Measurements from ENCODE around the gene USO1. TPM values are rescaled to one million over a fixed set of nuclear protein-coding genes. Genes with fewer than 3 reads are reported as not detected.

USO1 gene
- total and polyA plus RNA-seq, 9 donors = 50.7 to 91.3 (median 70.8) TPM

DNA sequence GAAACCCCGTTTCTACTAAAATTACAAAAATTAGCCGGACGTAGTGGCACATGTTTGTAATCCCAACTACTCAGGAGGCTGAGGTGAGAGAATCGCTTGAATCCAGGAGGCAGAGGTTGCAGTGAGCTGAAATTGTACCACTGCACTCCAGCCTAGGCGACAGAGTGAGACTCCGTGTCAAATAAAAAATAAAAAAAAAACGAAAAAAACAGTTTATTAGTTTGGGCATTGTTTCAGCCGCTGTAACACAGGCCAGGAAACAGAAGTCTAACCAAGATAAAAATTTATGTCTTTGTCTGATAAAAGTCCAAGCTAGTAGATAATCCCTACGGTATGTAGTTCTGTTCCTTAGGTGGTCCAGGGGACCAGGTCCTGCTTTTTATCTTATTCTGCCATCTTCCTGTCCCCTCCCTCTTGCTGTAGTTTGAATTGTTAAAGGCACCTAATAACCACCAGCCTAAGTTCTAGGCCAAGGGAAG is 21.4 kb downstream of the USO1 start:
- no peaks in the 10 kb centered on the region for H3K36me3 ChIP-seq
- no peak for DNase-seq
- no peaks in the 10 kb centered on the region for H3K27me3 ChIP-seq
- no peaks in the 10 kb centered on the region for H3K4me1 ChIP-seq (ENCODE audit: insufficient read depth)
- H3K9me3 ChIP-seq = no peaks in the 10 kb centered on the region
- TF ChIP-seq, protein P1, sequence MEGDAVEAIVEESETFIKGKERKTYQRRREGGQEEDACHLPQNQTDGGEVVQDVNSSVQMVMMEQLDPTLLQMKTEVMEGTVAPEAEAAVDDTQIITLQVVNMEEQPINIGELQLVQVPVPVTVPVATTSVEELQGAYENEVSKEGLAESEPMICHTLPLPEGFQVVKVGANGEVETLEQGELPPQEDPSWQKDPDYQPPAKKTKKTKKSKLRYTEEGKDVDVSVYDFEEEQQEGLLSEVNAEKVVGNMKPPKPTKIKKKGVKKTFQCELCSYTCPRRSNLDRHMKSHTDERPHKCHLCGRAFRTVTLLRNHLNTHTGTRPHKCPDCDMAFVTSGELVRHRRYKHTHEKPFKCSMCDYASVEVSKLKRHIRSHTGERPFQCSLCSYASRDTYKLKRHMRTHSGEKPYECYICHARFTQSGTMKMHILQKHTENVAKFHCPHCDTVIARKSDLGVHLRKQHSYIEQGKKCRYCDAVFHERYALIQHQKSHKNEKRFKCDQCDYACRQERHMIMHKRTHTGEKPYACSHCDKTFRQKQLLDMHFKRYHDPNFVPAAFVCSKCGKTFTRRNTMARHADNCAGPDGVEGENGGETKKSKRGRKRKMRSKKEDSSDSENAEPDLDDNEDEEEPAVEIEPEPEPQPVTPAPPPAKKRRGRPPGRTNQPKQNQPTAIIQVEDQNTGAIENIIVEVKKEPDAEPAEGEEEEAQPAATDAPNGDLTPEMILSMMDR (IDR thresholded peaks at IDR 0.05) = no peak
- TF ChIP-seq EP300 (IDR thresholded peaks at IDR 0.05) = no peak
- TF ChIP-seq POLR2A (IDR thresholded peaks at IDR 0.05) = no peak
- H3K27ac ChIP-seq = no peak overlapping the region
- WGBS, 3 donors = 68 to 74% (median 74%) methylated on average over 9 of the region's 9 CpGs
- no peak overlapping the region for H3K4me3 ChIP-seq
- intact Hi-C loops (cut with DNase I) = no loop called here

DNA sequence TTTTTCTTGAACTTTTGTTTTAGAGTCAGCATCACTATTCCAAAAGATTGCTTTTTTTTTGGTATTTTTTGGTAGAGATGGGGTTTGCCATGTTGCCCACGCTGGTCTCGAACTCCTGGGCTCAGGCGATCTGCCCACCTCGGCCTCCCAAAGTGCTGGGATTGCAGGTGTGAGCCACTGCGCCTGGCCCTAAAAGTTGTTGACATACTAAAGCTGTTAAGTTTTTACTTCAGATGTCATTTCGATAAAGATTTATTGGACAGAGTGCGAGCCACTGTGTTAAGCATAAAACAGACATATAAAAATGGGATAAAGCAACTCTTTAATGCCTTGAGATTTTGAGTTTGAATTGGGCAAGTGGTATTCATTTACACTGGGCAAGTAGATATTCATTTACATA is 28.3 kb downstream of the USO1 start:
- intact Hi-C loops (cut with DNase I) = no loop called here
- Histone ChIP-seq H3K27ac (no peak overlapping the region), H3K27me3 (no peaks in the 10 kb centered on the region), H3K9me3 (no peaks in the 10 kb centered on the region), H3K4me1 (ENCODE audit: insufficient read depth) (no peaks in the 10 kb centered on the region), H3K4me3 (no peak overlapping the region), H3K36me3 (no peaks in the 10 kb centered on the region)
- TF ChIP-seq EP300 (IDR thresholded peaks at IDR 0.05) = no peak
- TF ChIP-seq POLR2A (IDR thresholded peaks at IDR 0.05) = no peak
- TF ChIP-seq, protein P1 (IDR thresholded peaks at IDR 0.05) = no peak
- WGBS, 3 donors = 96 to 98% (median 97%) methylated on average over 7 of the region's 7 CpGs
- DNase-seq = no peak

DNA sequence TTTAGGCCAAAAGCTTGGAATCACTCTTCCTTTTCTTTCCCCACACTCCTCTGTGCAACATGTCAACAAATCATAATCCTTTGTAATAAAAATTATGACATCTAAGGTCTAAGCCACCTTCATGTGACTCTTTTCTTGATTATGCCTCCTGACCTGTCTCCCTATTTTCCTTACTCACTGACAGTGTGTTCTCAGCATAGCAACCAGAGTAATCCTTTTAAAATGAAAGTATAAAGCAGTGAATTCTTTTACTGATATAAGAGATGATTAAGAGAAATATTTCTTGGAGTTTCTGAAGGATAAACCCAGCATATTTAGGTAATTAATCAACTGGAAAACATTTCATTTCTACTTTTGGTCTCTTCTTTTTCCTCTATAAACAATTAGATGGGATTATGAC is 44.7 kb downstream of the USO1 start:
- TF ChIP-seq EP300 (IDR thresholded peaks at IDR 0.05) = no peak
- TF ChIP-seq, protein P1 (IDR thresholded peaks at IDR 0.05) = no peak
- no peak for TF ChIP-seq POLR2A (IDR thresholded peaks at IDR 0.05)
- Histone ChIP-seq H3K4me3 (no peak overlapping the region), H3K36me3 (no peaks in the 10 kb centered on the region), H3K9me3 (no peaks in the 10 kb centered on the region), H3K4me1 (ENCODE audit: insufficient read depth) (no peaks in the 10 kb centered on the region), H3K27ac (no peak overlapping the region), H3K27me3 (no peaks in the 10 kb centered on the region)
- no peak for DNase-seq
- intact Hi-C loops (cut with DNase I) = no loop called here

DNA sequence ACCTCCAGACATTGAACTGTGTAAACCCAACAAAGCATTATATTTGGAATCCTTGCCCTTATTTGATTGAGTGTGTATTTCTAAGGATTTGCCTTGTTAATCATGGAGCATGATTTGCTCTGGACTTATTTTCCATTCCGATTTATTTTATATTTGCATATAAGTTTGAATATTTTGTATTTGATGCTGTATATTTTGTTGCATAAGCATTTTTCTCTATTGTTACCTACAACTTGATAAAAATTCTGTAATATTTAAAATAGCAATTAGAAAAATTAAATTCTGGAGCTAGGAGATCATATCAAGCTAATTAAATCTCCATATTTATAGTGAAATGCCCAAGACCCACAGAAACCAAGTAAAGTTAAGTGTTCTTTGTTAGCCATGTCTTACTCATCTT is 47.2 kb downstream of the USO1 start:
- no peaks in the 10 kb centered on the region for H3K36me3 ChIP-seq

More for the DNA sequence above, 47.2 kb downstream of the USO1 start:
- no peaks in the 10 kb centered on the region for H3K27me3 ChIP-seq
- no peaks in the 10 kb centered on the region for H3K9me3 ChIP-seq
- H3K27ac ChIP-seq = no peak overlapping the region
- 0% methylated on average over 1 of the region's 1 CpG for WGBS, 3 donors
- H3K4me3 ChIP-seq = no peak overlapping the region
- H3K4me1 ChIP-seq (ENCODE audit: insufficient read depth) = no peaks in the 10 kb centered on the region
- intact Hi-C loops (cut with DNase I) = no loop called here
- no peak for DNase-seq
- TF ChIP-seq EP300 (IDR thresholded peaks at IDR 0.05) = no peak
- TF ChIP-seq, protein P1 (IDR thresholded peaks at IDR 0.05) = no peak
- no peak for TF ChIP-seq POLR2A (IDR thresholded peaks at IDR 0.05)
